ENCODE measurements around the gene KRT77. TPM values are rescaled to one million over a fixed set of nuclear protein-coding genes. Genes with fewer than 3 reads are reported as not detected.

KRT77 gene
- total and polyA plus RNA-seq, 10 of the 15 experiments (the other 5 are each of a cell fraction or from before 2014, with no cell fraction given) = not detected

- no peak for TF ChIP-seq IRF5 (IDR thresholded peaks at IDR 0.05; ENCODE audit: borderline replicate concordance)
- no peak for TF ChIP-seq NRF1 (conservative IDR thresholded peaks at IDR 0.05; ENCODE audit: low read depth, low read length)
- TF ChIP-seq DPF2 (IDR thresholded peaks at IDR 0.05) = no peak
- TF ChIP-seq ZNF24 (IDR thresholded peaks at IDR 0.05) = no peak
- TF ChIP-seq ZNF384 (IDR thresholded peaks at IDR 0.05; ENCODE audit: borderline replicate concordance, low read depth, low read length) = no peak
- no peak for TF ChIP-seq HDAC6 (IDR thresholded peaks at IDR 0.05; ENCODE audit: unreplicated experiment)
- no peak for TF ChIP-seq ZBTB33 (IDR thresholded peaks at IDR 0.05)
Observed at GRCh38 chr12:52735816-52736632, 32.7 kb upstream of the KRT77 start (continued).

GRCh38 chr12:52735106-52735505, 31.8 kb upstream of the KRT77 start:
- Histone ChIP-seq H3K27ac (ENCODE audit: control insufficient read depth, insufficient read depth) (no peak overlapping the region), H3K9ac (ENCODE audit: control insufficient read depth, insufficient read depth, low read length) (no peak overlapping the region), H3K4me3 (no peak overlapping the region), H3K4me2 (ENCODE audit: control insufficient read depth, insufficient read depth) (no peak overlapping the region), H4K20me1 (ENCODE audit: control insufficient read depth, insufficient read depth) (no peaks in the 10 kb centered on the region), H2AFZ (ENCODE audit: control insufficient read depth, low read depth, low read length) (no peak overlapping the region), H3K79me2 (ENCODE audit: control insufficient read depth, insufficient read depth, low read length) (no peaks in the 10 kb centered on the region), H3K4me1 (ENCODE audit: control insufficient read depth, insufficient read depth, low read length) (no peaks in the 10 kb centered on the region), H3K27me3 (replicated peaks in 1 of 2; ENCODE audit: control insufficient read depth in 2 of 2, insufficient read depth in 2 of 2, low read length in 1 of 2) (peaks cover 0 to 3% of the 10 kb centered on the region in 2 experiments; a peak in 2 of 4 replicates), H3K9me3 (replicated peaks; ENCODE audit: control insufficient read depth, insufficient read depth, low read length) (no peaks in the 10 kb centered on the region), H3K36me3 (ENCODE audit: control insufficient read depth in 2 of 2, insufficient read depth in 2 of 2, low read length in 1 of 2) (no peaks in the 10 kb centered on the region)
- no peak for DNase-seq (ENCODE audit: low read depth, low spot score)
- ChIA-PET POLR2A (no interaction called here), CTCF (interaction anchor here (0.9 kb wide), 1 partner anchor 149 kb away, joined by 3 read pairs; no protein-coding TSS in a partner anchor), RAD21 (ENCODE audit: unreplicated experiment) (no interaction called here), SMC1A (ENCODE audit: uncharacterized antibody, unreplicated experiment) (no interaction called here)
- ATAC-seq = no peak
- intact Hi-C loops (cut with micrococcal nuclease; ENCODE audit: unreplicated experiment) = no loop called here
- in situ Hi-C loops (cut with MboI) = no loop called here
- FAIRE-seq = no peak
- 28% methylated on average over 7 of the region's 8 CpGs for WGBS (ENCODE audit: insufficient coverage, insufficient replicate concordance, low lambda C conversion rate, missing lambda C conversion rate)
- BruUV-seq (replicated peaks) = no TSS peak
- TF ChIP-seq EZH2 (IDR thresholded peaks at IDR 0.05; ENCODE audit: borderline replicate concordance, control insufficient read depth, low read depth, low read length) (no peak), MYC (IDR thresholded peaks at IDR 0.05; ENCODE audit: insufficient read depth, insufficient read length, insufficient replicate concordance, low read length, severe bottlenecking) (no peak), IRF3 (IDR thresholded peaks at IDR 0.05) (no peak), SMC3 (IDR thresholded peaks at IDR 0.05; ENCODE audit: borderline replicate concordance, low read length) (no peak), ZBTB11 (CRISPR knock-in tag; IDR thresholded peaks at IDR 0.05) (no peak), DPF2 (IDR thresholded peaks at IDR 0.05) (no peak)

Data from GM12878 (cell line).